Hematopoietic multipotent progenitor cell treated with erythropoietin and hydrocortisone succinate and interleukin-3 and kit ligand, for 15 days (in vitro differentiated cells): ENCODE results near the gene MVB12B.

Experiments used
- DNase-seq: peaks from one replicate; pipeline ENCODE4 v3.0.0-alpha.2; 2015; ENCODE audit warnings: low spot score

Gene MVB12B

DNA sequence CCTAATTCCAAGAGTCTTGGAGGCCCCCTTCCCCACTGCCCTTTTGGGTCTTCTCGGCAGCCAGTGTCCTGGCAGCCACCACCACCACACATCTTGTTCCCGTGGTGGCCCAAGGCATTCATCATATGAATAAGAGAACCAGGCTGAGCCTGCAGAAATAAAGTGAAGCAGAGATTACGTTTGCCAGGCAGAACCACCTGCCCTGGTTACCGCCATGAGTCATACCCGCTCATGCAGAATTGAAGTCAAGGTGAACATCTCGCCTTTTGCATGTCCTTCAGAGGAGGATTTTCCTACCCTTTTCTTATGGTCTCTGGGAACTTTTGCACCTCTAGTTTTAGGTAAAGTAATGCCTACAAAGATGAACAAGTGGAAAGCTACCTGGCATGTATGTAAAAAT, 167.6 kb downstream of the MVB12B start:
- no peak for DNase-seq

- DNase-seq, result no peak
Observed at GRCh38 chr9:126494746-126495145, 168.1 kb downstream of the MVB12B start.

GRCh38 chr9:126495411-126496180, 169.0 kb downstream of the MVB12B start:
- no peak for DNase-seq

DNA sequence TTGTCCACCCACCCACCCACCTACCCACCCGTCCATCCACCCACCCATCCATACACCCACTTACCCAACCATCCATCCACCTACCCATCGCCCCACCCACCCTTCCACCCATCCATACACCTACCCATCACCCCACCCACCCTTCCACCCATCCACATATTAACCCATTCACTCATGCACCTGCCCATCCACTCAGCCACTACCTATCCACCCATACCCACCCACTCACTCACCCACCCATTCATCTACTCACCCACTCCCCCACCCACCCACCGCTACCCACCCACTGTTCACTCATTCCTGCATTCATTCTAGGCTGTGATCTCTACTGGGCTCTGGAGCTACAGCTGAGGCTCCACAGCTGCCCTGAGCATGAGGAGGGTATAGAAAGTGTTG, 169.6 kb downstream of the MVB12B start:
- DNase-seq, result no peak

GRCh38 chr9:126496781-126497659, 170.4 kb downstream of the MVB12B start:
- no peak for DNase-seq

- DNase-seq, result no peak
Observed at GRCh38 chr9:126497660-126498275, 171.1 kb downstream of the MVB12B start.

DNA sequence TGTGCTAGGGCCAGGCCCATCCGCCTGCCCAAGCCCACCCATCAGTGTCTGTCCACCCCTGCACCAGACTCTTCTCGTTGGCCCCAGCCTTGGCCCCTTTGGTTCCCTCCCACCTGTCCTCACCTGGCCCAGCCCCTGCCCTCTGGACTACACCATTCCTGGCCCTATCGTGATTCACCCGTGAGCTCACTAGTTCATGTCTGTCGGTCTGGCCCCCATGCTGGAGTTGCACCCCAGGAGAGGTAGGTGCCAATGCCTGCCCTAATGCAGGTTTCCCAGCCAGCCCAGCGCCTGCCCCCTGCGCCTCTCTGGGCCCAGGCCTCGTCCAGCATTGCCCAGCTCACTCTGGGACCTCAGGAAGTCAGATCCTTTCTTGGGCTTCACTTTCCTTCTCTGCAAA, 171.7 kb downstream of the MVB12B start:
- no peak for DNase-seq

GRCh38 chr9:126499005-126499910, 172.6 kb downstream of the MVB12B start:
- peak; percentile 45 for DNase-seq

DNA sequence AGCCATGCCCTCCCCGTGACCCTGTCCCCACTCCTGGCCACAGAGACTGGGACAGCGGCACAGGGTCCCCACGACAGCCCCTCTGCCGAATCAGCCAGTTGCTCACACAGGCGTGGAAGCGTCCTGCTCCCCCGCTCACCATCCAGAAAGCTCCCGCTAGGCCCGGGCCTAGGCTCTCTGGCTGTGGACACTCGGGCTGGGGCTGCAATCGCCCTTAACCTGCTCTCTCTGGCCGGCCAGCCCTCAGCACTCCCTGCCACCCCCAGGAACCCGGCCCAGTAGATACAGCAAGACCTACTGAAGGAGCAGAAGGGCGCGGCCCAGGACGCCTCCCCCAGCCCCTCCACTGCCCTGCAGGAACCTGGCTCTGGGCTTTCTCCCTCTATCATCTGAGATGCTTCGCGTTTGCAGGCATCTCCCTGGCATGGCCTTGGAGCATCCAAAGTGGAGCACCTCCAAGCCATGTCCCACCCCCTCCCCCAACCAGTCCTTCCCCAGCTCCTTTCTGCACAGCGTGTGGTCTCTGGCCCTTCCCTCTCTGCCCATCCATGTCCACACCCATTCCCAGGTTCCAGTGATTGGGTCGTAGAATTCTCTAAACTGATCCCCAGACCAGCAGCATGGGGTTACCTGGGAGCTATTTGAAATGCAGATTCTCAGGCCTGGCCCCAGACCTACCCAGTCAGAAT, 173.4 kb downstream of the MVB12B start:
- DNase-seq, result no peak

DNA sequence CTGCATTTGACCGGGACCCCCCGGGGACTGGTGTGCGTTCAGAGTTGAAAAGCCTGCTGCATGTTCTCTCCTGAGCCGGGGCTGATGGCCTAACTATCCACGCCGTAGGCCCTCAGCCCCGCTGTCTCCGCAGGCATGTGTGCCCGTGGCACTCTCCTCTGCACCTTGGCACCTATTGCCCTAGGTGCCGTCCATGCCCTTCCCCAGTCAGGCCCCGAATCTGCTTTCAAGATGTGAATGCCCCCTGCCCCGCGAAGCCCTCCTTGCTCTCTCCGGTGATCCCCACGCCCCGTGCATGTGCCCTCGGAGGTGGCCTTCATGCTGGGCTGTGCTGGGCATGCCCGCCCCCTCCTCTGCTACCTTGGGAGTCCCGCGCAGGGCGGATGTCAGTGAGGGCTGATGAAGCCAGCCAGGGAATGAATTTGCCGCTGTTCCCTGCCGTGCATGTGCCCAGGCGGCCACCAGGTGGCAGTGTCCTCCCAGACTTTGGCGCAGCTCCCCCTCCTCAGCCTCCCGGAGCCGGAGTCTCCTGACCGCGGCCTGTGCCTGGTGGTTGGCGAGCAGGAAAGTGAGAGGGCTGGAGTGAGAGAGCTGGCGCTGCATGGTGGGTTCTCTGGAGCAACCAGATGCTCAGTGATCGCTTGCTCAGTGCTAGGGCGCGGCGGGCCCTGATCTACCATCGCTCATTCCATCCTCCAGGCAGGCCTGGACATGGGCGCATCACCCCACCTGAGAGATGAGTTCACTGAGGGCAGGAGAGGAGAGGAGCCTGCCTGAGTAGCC, 174.2 kb downstream of the MVB12B start:
- DNase-seq, result peak; percentile 38

GRCh38 chr9:126501383-126502331, 175.0 kb downstream of the MVB12B start:
- DNase-seq, result no peak

GRCh38 chr9:126502417-126503332, 176.0 kb downstream of the MVB12B start:
- DNase-seq, result no peak

DNA sequence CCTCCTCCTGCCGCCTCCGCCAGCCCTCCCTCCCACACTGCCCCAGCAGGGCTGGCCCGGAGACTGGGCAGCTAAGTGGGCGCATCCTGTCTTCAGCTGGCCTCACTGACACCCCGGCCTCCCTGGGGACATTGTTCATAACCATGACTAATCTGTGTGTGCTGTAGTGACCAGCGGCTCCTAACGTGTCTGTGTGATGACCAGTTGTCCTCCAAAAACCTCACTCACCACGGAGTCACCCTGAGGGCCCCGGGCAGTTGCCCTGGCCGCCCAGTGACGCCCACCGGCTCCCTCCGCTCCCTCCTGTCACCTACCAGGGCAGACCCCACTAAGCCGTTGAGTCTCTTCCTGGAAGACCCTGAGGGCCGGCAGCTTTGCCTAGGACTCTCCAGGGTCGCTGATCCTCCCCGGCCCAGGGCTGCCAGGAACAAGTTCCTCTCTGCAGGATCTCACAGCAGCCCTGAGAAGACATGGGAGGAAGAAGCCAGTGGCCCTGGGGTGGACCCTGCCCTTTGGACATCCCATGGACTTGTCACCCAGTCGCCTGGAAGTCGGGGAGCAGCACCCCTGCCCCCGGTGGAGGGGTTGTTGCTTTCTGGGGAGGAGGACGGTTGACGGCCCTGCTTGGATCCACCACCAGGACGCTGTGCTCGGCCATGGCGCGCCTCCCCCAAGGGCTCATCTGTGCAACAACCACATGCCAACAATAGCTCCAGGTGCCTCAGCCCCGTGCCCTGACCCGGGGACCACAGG, 176.9 kb downstream of the MVB12B start:
- DNase-seq, result no peak

- no peak for DNase-seq
Observed at GRCh38 chr9:126504086-126504976, 177.7 kb downstream of the MVB12B start.

GRCh38 chr9:126504977-126505455, 178.4 kb downstream of the MVB12B start:
- DNase-seq, result no peak

DNA sequence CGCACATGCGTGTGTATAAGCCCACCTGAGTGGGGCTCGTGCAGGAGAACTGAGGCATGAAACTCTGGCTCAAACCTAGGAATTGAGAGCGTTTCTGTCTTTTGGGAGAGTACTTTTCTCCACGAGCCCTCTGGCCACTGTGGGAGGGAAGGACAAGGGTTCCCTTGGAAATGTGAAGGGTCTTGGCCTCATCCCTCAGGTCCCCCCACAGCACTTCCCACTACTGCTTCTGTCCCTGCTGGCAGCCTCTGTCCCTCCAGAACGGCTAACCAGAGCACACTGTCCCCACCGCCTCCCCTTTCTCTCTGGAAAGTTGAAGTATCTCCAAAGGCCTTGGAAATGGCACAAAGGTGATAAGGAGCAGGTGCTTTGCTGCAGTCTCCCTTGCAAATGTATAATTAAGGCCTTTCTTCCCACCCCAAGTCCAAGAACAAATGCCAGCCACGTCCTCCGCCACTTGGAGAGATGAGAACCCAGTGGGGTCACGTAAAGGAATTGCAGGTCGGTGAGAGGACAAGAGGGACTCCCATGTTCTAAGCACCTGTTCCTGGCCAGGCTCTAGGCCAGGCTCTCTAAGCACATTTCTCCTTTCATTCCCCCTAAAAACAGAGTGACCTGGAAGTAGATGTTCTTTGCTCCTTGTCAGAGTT, 179.2 kb downstream of the MVB12B start:
- no peak for DNase-seq
